Muscle of leg (tissue), 9 donors: ENCODE measurements around the gene KRT1. TPM values are rescaled to one million over a fixed set of nuclear protein-coding genes. Genes with fewer than 3 reads are reported as not detected.

Source experiments
- polyA plus RNA-seq, 8 donors: library from polyadenylated mRNA; unstranded; fragments of 120-200 nt; gene quantifications; one replicate each; pipeline versions ENCODE4 v1.2.1 to v1.2.3, GENCODE V29; 2013; ENCODE audit warnings: inconsistent platforms in 1 of 8, low replicate concordance in 1 of 8; ENCODE audit not compliant: insufficient read length in 8 of 8, insufficient read depth in 1 of 8
- total RNA-seq: library from RNA; stranded (reverse); fragments of 120-200 nt; gene quantifications from one replicate; pipeline ENCODE4 v1.2.4, GENCODE V29; 2013

KRT1 gene
- total and polyA plus RNA-seq, 9 donors, result 0.35 to 193 (median 1.8) TPM

Other genes starting within 250 kb of the KRT1 start
- not detected for gene KRT75, start 246.0 kb downstream of the KRT1 start, total RNA-seq
- gene KRT75, start 246.0 kb downstream of the KRT1 start, polyA plus RNA-seq, result not detected
- gene KRT6B, start 228.3 kb downstream of the KRT1 start, total RNA-seq, result not detected
- under 1 TPM in 1 of 8 donors, not detected in 7; 0.44 TPM for gene KRT6B, start 228.3 kb downstream of the KRT1 start, polyA plus RNA-seq
- not detected for gene KRT6C, start 206.6 kb downstream of the KRT1 start, total RNA-seq
- gene KRT6C, start 206.6 kb downstream of the KRT1 start, polyA plus RNA-seq, result under 1 TPM in 1 of 8 donors, not detected in 7; 0.32 TPM
- not detected for gene KRT6A, start 187.2 kb downstream of the KRT1 start, total RNA-seq
- gene KRT6A, start 187.2 kb downstream of the KRT1 start, polyA plus RNA-seq, result 10 to 100 TPM in 1 of 8 donors, under 1 TPM in 3, not detected in 4; 0.05 to 26.4 (median 0.63) TPM
- 0.66 TPM for gene KRT5, start 160.0 kb downstream of the KRT1 start, total RNA-seq
- 100 to 1,000 TPM in 1 of 8 donors, 10 to 100 TPM in 1, 1 to 10 TPM in 1, under 1 TPM in 5; 0.21 to 383 (median 0.62) TPM for gene KRT5, start 160.0 kb downstream of the KRT1 start, polyA plus RNA-seq
- gene KRT71, start 127.3 kb downstream of the KRT1 start, total RNA-seq, result not detected
- gene KRT71, start 127.3 kb downstream of the KRT1 start, polyA plus RNA-seq, result not detected
- not detected for gene KRT74, start 106.6 kb downstream of the KRT1 start, total RNA-seq
- gene KRT74, start 106.6 kb downstream of the KRT1 start, polyA plus RNA-seq, result under 1 TPM in 1 of 8 donors, not detected in 7; 0.09 TPM
- not detected for gene KRT72, start 78.9 kb downstream of the KRT1 start, total RNA-seq
- gene KRT72, start 78.9 kb downstream of the KRT1 start, polyA plus RNA-seq, result not detected
- gene KRT73, start 61.8 kb downstream of the KRT1 start, total RNA-seq, result 0.09 TPM
- gene KRT73, start 61.8 kb downstream of the KRT1 start, polyA plus RNA-seq, result under 1 TPM in 1 of 8 donors, not detected in 7; 0.12 TPM
- gene KRT2, start 28.2 kb downstream of the KRT1 start, total RNA-seq, result not detected
- under 1 TPM in 2 of 8 donors, not detected in 6; 0.11 to 0.18 TPM for gene KRT2, start 28.2 kb downstream of the KRT1 start, polyA plus RNA-seq
- not detected for gene KRT77, start 23.1 kb upstream of the KRT1 start, total RNA-seq
- gene KRT77, start 23.1 kb upstream of the KRT1 start, polyA plus RNA-seq, result under 1 TPM in 2 of 8 donors, not detected in 6; 0.08 to 0.61 TPM
- gene KRT76, start 96.9 kb upstream of the KRT1 start, total RNA-seq, result not detected
- not detected for gene KRT76, start 96.9 kb upstream of the KRT1 start, polyA plus RNA-seq
- not detected for gene KRT3, start 115.7 kb upstream of the KRT1 start, total RNA-seq
- under 1 TPM in 1 of 8 donors, not detected in 7; 0.13 TPM for gene KRT3, start 115.7 kb upstream of the KRT1 start, polyA plus RNA-seq
- gene KRT4, start 133.7 kb upstream of the KRT1 start, total RNA-seq, result 0.04 TPM
- 100 to 1,000 TPM in 1 of 8 donors, 1 to 10 TPM in 1, under 1 TPM in 5, not detected in 1; 0.04 to 178 (median 0.50) TPM for gene KRT4, start 133.7 kb upstream of the KRT1 start, polyA plus RNA-seq
- gene KRT79, start 153.9 kb upstream of the KRT1 start, total RNA-seq, result not detected
- not detected for gene KRT79, start 153.9 kb upstream of the KRT1 start, polyA plus RNA-seq
- not detected for gene KRT78, start 168.6 kb upstream of the KRT1 start, total RNA-seq
- 1 to 10 TPM in 1 of 8 donors, under 1 TPM in 2, not detected in 5; 0.05 to 2.8 (median 0.79) TPM for gene KRT78, start 168.6 kb upstream of the KRT1 start, polyA plus RNA-seq
- gene KRT8, start 224.7 kb upstream of the KRT1 start, total RNA-seq, result 1.1 TPM
- gene KRT8, start 224.7 kb upstream of the KRT1 start, polyA plus RNA-seq, result 10 to 100 TPM in 3 of 8 donors, 1 to 10 TPM in 5; 1.3 to 56.7 (median 4.6) TPM